Heart left ventricle (tissue), 13 donors: Measurements from ENCODE around the gene TAMALIN.
A peak's percentile ranks its signal among the peaks of the same experiment; 100 is the strongest.

ENCODE experiments used
- CTCF ChIP-seq, 12 donors: fragments of 200-600 bp; sonication (generic) in 4 of 12; IDR thresholded peaks; one replicate each; pipeline versions ENCODE4 v1.5.0 to v1.8.0; 2018 to 2022; ENCODE audit warnings: antibody characterized with exemption in 12 of 12, mild to moderate bottlenecking in 5 of 12
- POLR2A ChIP-seq, 2 donors: fragments of 450-650 bp; IDR thresholded peaks; one replicate each; pipeline ENCODE4 v1.6.1; 2017; ENCODE audit warnings: antibody characterized with exemption in 2 of 2, mild to moderate bottlenecking in 2 of 2, moderate library complexity in 2 of 2
- donor health status: ischemic (EF 13 %, LVEDD 7.1; RV severe dilation, severe dysfunction).
- donor health status: DM: no; HTN: yes; CAD: no.
- donor health status: DM: no; HTN: no; CAD: no.
- donor health status: ischemic (EF 25% LVEDD 6.9; RV normal size, moderate dysfunction).
- donor health status: ischemic (EF 25% LVEDD 5.7; RV mildly dilated, moderate dysfunction).
- donor health status: ischemic (EF 35%, LVEDD 5.7; RV mildly dilated, moderate dysfunction).
- donor health status: nonischemic (EF 11% LVEDD 7.7; RV severe dilation, severe dysfunction).
- donor health status: DM: yes; HTN: yes; CAD: no.
- donor health status: PGD.
- donor health status: ischemic (EF 29% LVEDD 5.4; RV normal size, mild dysfunction).
- donor health status: nonischemic (EF 23%, LVEDD 6.1; RV moderate dilation, normal function).

- TF ChIP-seq POLR2A (IDR thresholded peaks at IDR 0.05), result no peak
- TF ChIP-seq CTCF (IDR thresholded peaks at IDR 0.05), result peak in 5 of 12 donors; percentile 24 to 34 (median 28)
Measured at GRCh38 chr12:51970904-51971646, 35.7 kb upstream of the TAMALIN start.
